Neural cell (in vitro differentiated cells): ENCODE measurements around the gene ALPI.

Source experiments
- CTCF ChIP-seq: fragments of 450-650 bp; IDR thresholded peaks from 2 replicates; pipeline ENCODE4 v1.5.1; 2014; ENCODE audit warnings: antibody characterized with exemption, mild to moderate bottlenecking, moderate library complexity; ENCODE audit not compliant: poor library complexity, severe bottlenecking
- EP300 ChIP-seq: fragments of 450-650 bp; conservative IDR thresholded peaks from 2 replicates; pipeline ENCODE4 v1.6.1; 2014; ENCODE audit warnings: antibody characterized with exemption, mild to moderate bottlenecking, moderate library complexity; ENCODE audit not compliant: poor library complexity, severe bottlenecking
- EZH2 ChIP-seq: fragments of 200-600, 300-800 bp; shearing (Covaris generic), sonication (generic); IDR thresholded peaks from 2 replicates; pipeline ENCODE4 v1.6.1; 2014; ENCODE audit warnings: antibody characterized with exemption, low read length, borderline replicate concordance, mild to moderate bottlenecking; ENCODE audit not compliant: insufficient read depth, poor library complexity, severe bottlenecking
- MXI1 ChIP-seq: fragments of 450-650 bp; conservative IDR thresholded peaks from 2 replicates; pipeline ENCODE4 v1.6.1; 2014; ENCODE audit warnings: antibody characterized with exemption, mild to moderate bottlenecking; ENCODE audit not compliant: poor library complexity, severe bottlenecking
- POLR2AphosphoS5 ChIP-seq: IDR thresholded peaks from 2 replicates; pipeline ENCODE4 v1.6.1; 2012
- RAD21 ChIP-seq: fragments of 450-650 bp; conservative IDR thresholded peaks from 2 replicates; pipeline ENCODE4 v1.6.1; 2014; ENCODE audit warnings: antibody characterized with exemption, mild to moderate bottlenecking, moderate library complexity
- TAF1 ChIP-seq: IDR thresholded peaks from 2 replicates; pipeline ENCODE4 v1.6.1; 2012; ENCODE audit warnings: low read depth
- TF ChIP-seq, protein P1 (sequence below): IDR thresholded peaks from 2 replicates; pipeline ENCODE4 v1.6.1; 2012; ENCODE audit warnings: borderline replicate concordance

DNA sequence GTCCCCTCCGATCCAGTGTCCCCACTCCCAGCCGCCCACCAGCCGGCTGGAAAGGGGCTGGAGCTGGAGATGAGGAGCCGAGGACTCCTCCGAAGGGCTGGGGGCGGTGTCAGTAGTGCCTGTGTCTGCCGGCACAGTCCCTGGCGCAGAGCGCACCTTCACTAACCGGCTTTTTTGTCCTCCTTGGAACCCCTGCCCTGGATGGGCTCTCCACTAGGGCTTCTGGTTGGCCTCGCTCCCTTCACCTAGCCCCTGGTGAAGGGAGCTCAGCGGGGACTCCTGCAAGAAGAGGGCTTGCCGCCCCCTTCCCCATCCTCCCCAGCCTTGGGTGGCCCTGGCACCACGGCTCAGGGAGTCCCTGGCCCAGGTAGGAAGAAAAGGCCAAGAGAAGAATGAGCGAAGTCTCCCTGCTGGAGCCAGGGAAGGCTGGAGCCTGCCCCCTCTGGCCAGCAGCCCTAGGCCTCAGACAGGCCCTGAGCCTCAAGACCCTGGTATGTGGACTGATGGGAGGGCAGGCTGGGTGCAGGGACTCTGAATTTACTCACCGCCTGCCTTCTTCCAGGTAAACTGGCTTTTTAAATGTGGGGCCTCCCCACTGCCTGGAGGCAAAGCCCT, 32.3 kb downstream of the ALPI start:
- no peak for TF ChIP-seq EP300
- TF ChIP-seq CTCF: no peak
- no peak for TF ChIP-seq EZH2
- no peak for TF ChIP-seq POLR2AphosphoS5
- TF ChIP-seq, protein P1, sequence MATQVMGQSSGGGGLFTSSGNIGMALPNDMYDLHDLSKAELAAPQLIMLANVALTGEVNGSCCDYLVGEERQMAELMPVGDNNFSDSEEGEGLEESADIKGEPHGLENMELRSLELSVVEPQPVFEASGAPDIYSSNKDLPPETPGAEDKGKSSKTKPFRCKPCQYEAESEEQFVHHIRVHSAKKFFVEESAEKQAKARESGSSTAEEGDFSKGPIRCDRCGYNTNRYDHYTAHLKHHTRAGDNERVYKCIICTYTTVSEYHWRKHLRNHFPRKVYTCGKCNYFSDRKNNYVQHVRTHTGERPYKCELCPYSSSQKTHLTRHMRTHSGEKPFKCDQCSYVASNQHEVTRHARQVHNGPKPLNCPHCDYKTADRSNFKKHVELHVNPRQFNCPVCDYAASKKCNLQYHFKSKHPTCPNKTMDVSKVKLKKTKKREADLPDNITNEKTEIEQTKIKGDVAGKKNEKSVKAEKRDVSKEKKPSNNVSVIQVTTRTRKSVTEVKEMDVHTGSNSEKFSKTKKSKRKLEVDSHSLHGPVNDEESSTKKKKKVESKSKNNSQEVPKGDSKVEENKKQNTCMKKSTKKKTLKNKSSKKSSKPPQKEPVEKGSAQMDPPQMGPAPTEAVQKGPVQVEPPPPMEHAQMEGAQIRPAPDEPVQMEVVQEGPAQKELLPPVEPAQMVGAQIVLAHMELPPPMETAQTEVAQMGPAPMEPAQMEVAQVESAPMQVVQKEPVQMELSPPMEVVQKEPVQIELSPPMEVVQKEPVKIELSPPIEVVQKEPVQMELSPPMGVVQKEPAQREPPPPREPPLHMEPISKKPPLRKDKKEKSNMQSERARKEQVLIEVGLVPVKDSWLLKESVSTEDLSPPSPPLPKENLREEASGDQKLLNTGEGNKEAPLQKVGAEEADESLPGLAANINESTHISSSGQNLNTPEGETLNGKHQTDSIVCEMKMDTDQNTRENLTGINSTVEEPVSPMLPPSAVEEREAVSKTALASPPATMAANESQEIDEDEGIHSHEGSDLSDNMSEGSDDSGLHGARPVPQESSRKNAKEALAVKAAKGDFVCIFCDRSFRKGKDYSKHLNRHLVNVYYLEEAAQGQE: no peak
- no peak for TF ChIP-seq RAD21
- TF ChIP-seq MXI1: no peak
- TF ChIP-seq TAF1: no peak
